ENCODE results near the gene TEX54. TPM values are rescaled to one million over a fixed set of nuclear protein-coding genes. Genes with fewer than 3 reads are reported as not detected.
A peak's percentile ranks its signal among the peaks of the same experiment; 100 is the strongest.

Gene TEX54
- total and polyA plus RNA-seq, 2 of the 13 experiments (the other 11 are each of a cell fraction or from before 2014, with no cell fraction given), result not detected

GRCh38 chr11:62787005-62787759, 45.5 kb downstream of the TEX54 start, which contains the start of gene TMEM179B (continued):
- peak; percentile 54; the same call in 1 of the 2 replicates for TF ChIP-seq E2F5 (CRISPR knock-in tag; conservative IDR thresholded peaks at IDR 0.05)
- peak; percentile 96 for TF ChIP-seq KAT8 (CRISPR knock-in tag; IDR thresholded peaks at IDR 0.05)
- TF ChIP-seq FOXA1 (IDR thresholded peaks at IDR 0.05), result no peak
- peak; percentile 74 for TF ChIP-seq FOXA1 (CRISPR knock-in tag; IDR thresholded peaks at IDR 0.05)
- TF ChIP-seq ZNF552 (CRISPR knock-in tag; IDR thresholded peaks at IDR 0.05; ENCODE audit: borderline replicate concordance), result 0 out of 2 replicates have a peak, but pooled peaks have one; percentile 34
- peak; percentile 91; the same call in 1 of the 2 replicates for TF ChIP-seq ZNF678 (CRISPR knock-in tag; IDR thresholded peaks at IDR 0.05)
- TF ChIP-seq DNMT1 (CRISPR knock-in tag; IDR thresholded peaks at IDR 0.05), result peak; percentile 84; the same call in 1 of the 2 replicates
- TF ChIP-seq, protein P1, sequence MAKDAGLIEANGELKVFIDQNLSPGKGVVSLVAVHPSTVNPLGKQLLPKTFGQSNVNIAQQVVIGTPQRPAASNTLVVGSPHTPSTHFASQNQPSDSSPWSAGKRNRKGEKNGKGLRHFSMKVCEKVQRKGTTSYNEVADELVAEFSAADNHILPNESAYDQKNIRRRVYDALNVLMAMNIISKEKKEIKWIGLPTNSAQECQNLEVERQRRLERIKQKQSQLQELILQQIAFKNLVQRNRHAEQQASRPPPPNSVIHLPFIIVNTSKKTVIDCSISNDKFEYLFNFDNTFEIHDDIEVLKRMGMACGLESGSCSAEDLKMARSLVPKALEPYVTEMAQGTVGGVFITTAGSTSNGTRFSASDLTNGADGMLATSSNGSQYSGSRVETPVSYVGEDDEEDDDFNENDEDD (CRISPR knock-in tag; IDR thresholded peaks at IDR 0.05; ENCODE audit: borderline replicate concordance), result peak; percentile 87
- peak; percentile 96 for TF ChIP-seq AGO1 (IDR thresholded peaks at IDR 0.05; ENCODE audit: low read depth, low read length, poor library complexity, severe bottlenecking)
- TF ChIP-seq TBX3 (IDR thresholded peaks at IDR 0.05; ENCODE audit: borderline replicate concordance), result 0 out of 2 replicates have a peak, but pooled peaks have one; percentile 27
- no peak for TF ChIP-seq ZFP41 (CRISPR knock-in tag; IDR thresholded peaks at IDR 0.05; ENCODE audit: borderline replicate concordance)
- no peak for TF ChIP-seq ZNF562 (CRISPR knock-in tag; IDR thresholded peaks at IDR 0.05; ENCODE audit: borderline replicate concordance)
- TF ChIP-seq SRF (IDR thresholded peaks at IDR 0.05; ENCODE audit: low read depth, low read length), result no peak
- peak; percentile 95 for TF ChIP-seq ZGPAT (CRISPR knock-in tag; IDR thresholded peaks at IDR 0.05)
- TF ChIP-seq ZNF180 (CRISPR knock-in tag; IDR thresholded peaks at IDR 0.05; ENCODE audit: borderline replicate concordance, low read depth), result no peak
- TF ChIP-seq, protein P2, sequence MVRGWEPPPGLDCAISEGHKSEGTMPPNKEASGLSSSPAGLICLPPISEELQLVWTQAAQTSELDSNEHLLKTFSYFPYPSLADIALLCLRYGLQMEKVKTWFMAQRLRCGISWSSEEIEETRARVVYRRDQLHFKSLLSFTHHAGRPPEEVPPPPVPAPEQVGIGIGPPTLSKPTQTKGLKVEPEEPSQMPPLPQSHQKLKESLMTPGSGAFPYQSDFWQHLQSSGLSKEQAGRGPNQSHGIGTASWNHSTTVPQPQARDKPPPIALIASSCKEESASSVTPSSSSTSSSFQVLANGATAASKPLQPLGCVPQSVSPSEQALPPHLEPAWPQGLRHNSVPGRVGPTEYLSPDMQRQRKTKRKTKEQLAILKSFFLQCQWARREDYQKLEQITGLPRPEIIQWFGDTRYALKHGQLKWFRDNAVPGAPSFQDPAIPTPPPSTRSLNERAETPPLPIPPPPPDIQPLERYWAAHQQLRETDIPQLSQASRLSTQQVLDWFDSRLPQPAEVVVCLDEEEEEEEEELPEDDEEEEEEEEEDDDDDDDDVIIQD (CRISPR knock-in tag; IDR thresholded peaks at IDR 0.05; ENCODE audit: low read depth), result no peak; the same call in 1 of the 2 replicates
- peak; percentile 82 for TF ChIP-seq RXRA (CRISPR knock-in tag; IDR thresholded peaks at IDR 0.05)
- no peak for TF ChIP-seq NR2F2 (IDR thresholded peaks at IDR 0.05; ENCODE audit: borderline replicate concordance, low read depth)
- peak; percentile 82; the same call in 1 of the 2 replicates for TF ChIP-seq ZNF367 (CRISPR knock-in tag; IDR thresholded peaks at IDR 0.05; ENCODE audit: borderline replicate concordance)
- peak; percentile 75 for TF ChIP-seq DR1 (CRISPR knock-in tag; IDR thresholded peaks at IDR 0.05)
- TF ChIP-seq RORA (CRISPR knock-in tag; IDR thresholded peaks at IDR 0.05), result no peak
- no peak for TF ChIP-seq ZNF3 (CRISPR knock-in tag; IDR thresholded peaks at IDR 0.05)
- TF ChIP-seq, protein P3, sequence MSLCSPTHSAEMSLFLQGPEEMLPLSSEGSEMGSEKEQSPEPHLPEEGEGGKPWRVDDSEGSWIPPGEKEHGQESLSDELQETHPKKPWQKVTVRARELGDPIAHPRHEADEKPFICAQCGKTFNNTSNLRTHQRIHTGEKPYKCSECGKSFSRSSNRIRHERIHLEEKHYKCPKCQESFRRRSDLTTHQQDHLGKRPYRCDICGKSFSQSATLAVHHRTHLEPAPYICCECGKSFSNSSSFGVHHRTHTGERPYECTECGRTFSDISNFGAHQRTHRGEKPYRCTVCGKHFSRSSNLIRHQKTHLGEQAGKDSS (CRISPR knock-in tag; IDR thresholded peaks at IDR 0.05; ENCODE audit: borderline replicate concordance, low read depth), result peak; percentile 91; the same call in 1 of the 2 replicates
- no peak for TF ChIP-seq HNRNPH1 (optimal IDR thresholded peaks at IDR 0.05; ENCODE audit: low read depth, low read length)
- peak; percentile 58; the same call in 1 of the 2 replicates for TF ChIP-seq ZBTB8A (CRISPR knock-in tag; IDR thresholded peaks at IDR 0.05; ENCODE audit: borderline replicate concordance, low read depth)
